AG04450 (cell line): ENCODE data around the gene NLGN1. TPM values are rescaled to one million over a fixed set of nuclear protein-coding genes. Genes with fewer than 3 reads are reported as not detected.

Experiments used
- CTCF ChIA-PET: fragments of 300-600, 350-600 bp; formaldehyde crosslinking; extraction: SDS; loops from one replicate; lab custom pipeline; 2022; ENCODE audit warnings: antibody characterized with exemption, inconsistent platforms; lab: Charles Lee
- POLR2A ChIA-PET: fragments of 350-600 bp; formaldehyde crosslinking; extraction: SDS; loops from one replicate; lab custom pipeline; 2021; ENCODE audit warnings: antibody characterized with exemption, inconsistent platforms; lab: Yijun Ruan, JAX
- DNase-seq: peaks from one replicate; pipeline ENCODE4 v3.0.0-alpha.2; 2011; ENCODE audit warnings: low read depth, low spot score
- H3K27ac ChIP-seq: one replicate; pipeline ENCODE4 v1.5.1; 2012; ENCODE audit warnings: low read depth, low read length, control low read depth
- H3K27me3 ChIP-seq: one replicate; pipeline ENCODE4 v1.6.0; 2012; ENCODE audit warnings: low read length; ENCODE audit not compliant: control insufficient read depth, insufficient read depth
- H3K4me3 ChIP-seq: 2 replicates; pipeline ENCODE4 v1.5.1; 2011; ENCODE audit warnings: mild to moderate bottlenecking, low read depth, low read length, control low read depth
- H3K9me3 ChIP-seq: 2 replicates; pipeline ENCODE4 v1.5.1; 2012; ENCODE audit warnings: low read length; ENCODE audit not compliant: control insufficient read depth, insufficient read depth
- polyA plus RNA-seq: library from polyadenylated mRNA; depleted of rRNA; stranded (reverse); fragments of >200 nt; gene quantifications from 2 replicates; pipeline ENCODE4 v1.2.3, GENCODE V29; 2011
- TF ChIP-seq, protein P1 (sequence below): IDR thresholded peaks from 2 replicates; pipeline ENCODE4 v1.5.1; 2011; ENCODE audit warnings: low read depth, low read length, control low read depth, inconsistent platforms

Gene NLGN1
- polyA plus RNA-seq, 1 experiment = 1.7 TPM

DNA sequence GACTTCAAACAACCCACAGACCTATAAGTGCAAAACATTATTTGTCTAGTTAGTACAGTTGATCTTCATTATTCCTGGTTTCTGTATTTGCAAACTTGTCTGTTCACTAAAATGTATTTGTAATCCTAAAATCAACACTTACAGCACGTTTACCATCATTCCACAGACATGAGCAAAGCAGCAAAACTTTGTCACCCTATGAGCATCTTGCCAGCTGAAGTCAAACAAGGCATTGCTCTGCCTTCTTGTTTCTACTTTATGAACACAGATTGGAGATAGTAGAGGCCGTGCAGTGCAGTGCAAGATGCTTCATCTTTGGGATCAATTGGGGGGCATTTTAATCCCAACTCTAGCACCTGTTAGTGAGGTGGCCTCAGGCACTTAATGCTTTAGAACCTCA is 202.1 kb downstream of the NLGN1 start:
- ChIA-PET POLR2A (no interaction called here), CTCF (no interaction called here)
- H3K4me3 ChIP-seq = no peak overlapping the region
- TF ChIP-seq, protein P1, sequence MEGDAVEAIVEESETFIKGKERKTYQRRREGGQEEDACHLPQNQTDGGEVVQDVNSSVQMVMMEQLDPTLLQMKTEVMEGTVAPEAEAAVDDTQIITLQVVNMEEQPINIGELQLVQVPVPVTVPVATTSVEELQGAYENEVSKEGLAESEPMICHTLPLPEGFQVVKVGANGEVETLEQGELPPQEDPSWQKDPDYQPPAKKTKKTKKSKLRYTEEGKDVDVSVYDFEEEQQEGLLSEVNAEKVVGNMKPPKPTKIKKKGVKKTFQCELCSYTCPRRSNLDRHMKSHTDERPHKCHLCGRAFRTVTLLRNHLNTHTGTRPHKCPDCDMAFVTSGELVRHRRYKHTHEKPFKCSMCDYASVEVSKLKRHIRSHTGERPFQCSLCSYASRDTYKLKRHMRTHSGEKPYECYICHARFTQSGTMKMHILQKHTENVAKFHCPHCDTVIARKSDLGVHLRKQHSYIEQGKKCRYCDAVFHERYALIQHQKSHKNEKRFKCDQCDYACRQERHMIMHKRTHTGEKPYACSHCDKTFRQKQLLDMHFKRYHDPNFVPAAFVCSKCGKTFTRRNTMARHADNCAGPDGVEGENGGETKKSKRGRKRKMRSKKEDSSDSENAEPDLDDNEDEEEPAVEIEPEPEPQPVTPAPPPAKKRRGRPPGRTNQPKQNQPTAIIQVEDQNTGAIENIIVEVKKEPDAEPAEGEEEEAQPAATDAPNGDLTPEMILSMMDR = no peak
- no peak overlapping the region for H3K27ac ChIP-seq
- no peak for DNase-seq
- H3K27me3 ChIP-seq = no peaks in the 10 kb centered on the region
- no peaks in the 10 kb centered on the region for H3K9me3 ChIP-seq

DNA sequence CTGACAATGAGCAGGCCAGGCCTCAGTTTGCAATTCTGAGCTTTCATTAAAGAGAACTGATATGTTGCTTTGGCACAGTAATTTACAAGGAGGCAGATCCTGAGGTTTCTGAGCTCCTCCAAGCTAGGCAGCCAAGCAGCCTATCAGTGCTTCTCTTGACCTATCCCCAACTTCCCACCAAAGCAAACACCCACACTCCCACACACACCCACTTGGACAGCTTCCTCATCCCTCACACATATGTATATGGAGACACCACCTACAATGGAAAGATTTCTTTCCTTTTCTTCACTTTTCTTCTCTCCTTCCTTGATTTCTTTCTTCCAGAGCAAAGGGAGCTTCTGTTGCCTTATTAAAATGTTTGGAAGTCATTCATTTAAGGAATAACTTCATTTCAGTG is 217.0 kb downstream of the NLGN1 start:
- TF ChIP-seq, protein P1 = no peak
- H3K9me3 ChIP-seq = no peaks in the 10 kb centered on the region
- POLR2A ChIA-PET = no interaction called here

DNA sequence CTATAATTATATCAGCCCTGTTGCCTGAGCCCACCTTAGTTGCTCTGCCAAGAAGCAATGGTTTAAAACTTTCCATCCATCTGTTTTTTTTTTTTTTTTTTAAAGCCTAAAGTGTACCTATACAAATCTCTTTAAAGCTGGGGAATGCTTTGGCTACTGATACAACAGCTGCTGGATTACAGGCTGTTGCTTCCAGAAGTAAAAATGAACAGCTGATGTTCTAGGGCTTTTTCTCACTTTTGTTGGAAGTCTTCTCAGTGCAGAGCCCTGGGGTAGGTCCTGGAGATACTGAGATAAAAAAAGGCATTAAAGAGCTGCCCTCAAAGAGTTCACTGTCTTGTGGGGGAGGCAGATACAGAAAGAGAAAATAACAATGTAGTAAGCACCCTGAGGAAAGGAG is 218.1 kb downstream of the NLGN1 start:
- CTCF ChIA-PET = no interaction called here
- Histone ChIP-seq H3K27ac (no peak overlapping the region), H3K27me3 (no peaks in the 10 kb centered on the region), H3K9me3 (no peaks in the 10 kb centered on the region), H3K4me3 (no peak overlapping the region)
- DNase-seq = no peak
- POLR2A ChIA-PET = no interaction called here
- TF ChIP-seq, protein P1 = no peak

More for the DNA sequence above, 217.0 kb downstream of the NLGN1 start:
- CTCF ChIA-PET = interaction anchor here (1.1 kb wide), 1 partner anchor 31 kb away, joined by 3 read pairs; no protein-coding TSS in a partner anchor
- Histone ChIP-seq H3K27ac (no peak overlapping the region), H3K4me3 (no peak overlapping the region), H3K27me3 (no peaks in the 10 kb centered on the region)
- DNase-seq = no peak

DNA sequence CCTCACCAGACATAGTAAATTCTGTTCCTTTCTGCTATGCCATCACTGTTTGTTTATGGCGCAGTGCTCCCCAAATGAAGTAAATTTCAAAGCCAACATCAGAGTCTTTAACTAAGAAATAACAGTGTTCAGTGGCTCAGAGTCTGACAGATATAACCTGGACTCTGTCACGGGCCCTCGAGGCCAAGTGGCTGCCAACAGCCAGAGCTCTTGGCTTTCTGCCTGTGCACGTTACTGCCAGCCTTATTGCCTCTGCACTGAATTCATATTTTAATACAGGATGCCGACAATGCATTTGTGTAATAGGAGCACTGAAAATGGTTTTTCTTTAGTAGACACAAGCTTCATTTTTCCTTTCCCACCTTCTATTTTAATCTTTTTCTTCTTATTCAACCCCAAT is 219.9 kb downstream of the NLGN1 start:
- H3K27me3 ChIP-seq = no peaks in the 10 kb centered on the region
- H3K27ac ChIP-seq = no peak overlapping the region
- ChIA-PET CTCF (no interaction called here), POLR2A (no interaction called here)
- DNase-seq = no peak
- TF ChIP-seq, protein P1 = no peak
- no peaks in the 10 kb centered on the region for H3K9me3 ChIP-seq
- H3K4me3 ChIP-seq = no peak overlapping the region

DNA sequence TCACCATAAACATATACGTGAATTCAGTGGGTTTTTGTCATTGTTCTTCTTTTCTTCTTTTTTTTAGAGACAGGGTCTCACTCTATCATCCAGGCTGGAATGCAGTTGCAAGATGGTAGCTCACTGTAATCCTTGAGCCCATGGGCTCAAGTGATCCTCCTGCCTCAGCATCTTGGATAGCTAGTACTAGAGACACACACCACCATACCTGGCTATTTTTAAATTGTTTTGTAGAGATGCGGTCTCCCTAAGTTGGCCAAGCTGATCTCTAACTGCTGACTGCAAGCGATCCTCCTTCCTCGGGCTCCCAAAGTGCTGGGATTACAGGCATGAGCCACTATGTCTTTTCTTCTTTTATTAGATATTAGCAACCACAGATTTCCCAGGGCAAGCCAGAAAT is 220.6 kb downstream of the NLGN1 start:
- TF ChIP-seq, protein P1 = no peak
- H3K9me3 ChIP-seq = no peaks in the 10 kb centered on the region
- CTCF ChIA-PET = no interaction called here

More for the DNA sequence above, 220.6 kb downstream of the NLGN1 start:
- Histone ChIP-seq H3K27me3 (no peaks in the 10 kb centered on the region), H3K4me3 (no peak overlapping the region), H3K27ac (no peak overlapping the region)
- POLR2A ChIA-PET = no interaction called here
- no peak for DNase-seq
